NT2/D1 (cell line): ENCODE measurements around the gene S100A2.

Experiments
- DNase-seq: peaks from one replicate; pipeline ENCODE4 v3.0.0-alpha.2; 2011; ENCODE audit warnings: low read depth, low spot score
- H3K27me3 ChIP-seq: 2 replicates; pipeline ENCODE4 v1.6.0; 2011; ENCODE audit warnings: mild to moderate bottlenecking; ENCODE audit not compliant: insufficient read length, insufficient read depth
- H3K36me3 ChIP-seq: 2 replicates; pipeline ENCODE4 v1.6.1; 2011; ENCODE audit warnings: mild to moderate bottlenecking, low read length, mixed read lengths; ENCODE audit not compliant: insufficient read depth, insufficient read length
- H3K4me1 ChIP-seq: 2 replicates; pipeline ENCODE4 v1.5.1; 2011; ENCODE audit not compliant: insufficient read depth, insufficient read length
- H3K4me3 ChIP-seq: 2 replicates; pipeline ENCODE4 v1.5.1; 2011; ENCODE audit warnings: low read depth; ENCODE audit not compliant: insufficient read length
- H3K9ac ChIP-seq: 2 replicates; pipeline ENCODE4 v1.6.0; 2011; ENCODE audit warnings: low read depth; ENCODE audit not compliant: insufficient read length
- H3K9me3 ChIP-seq: 2 replicates; pipeline ENCODE4 v1.5.1; 2011; ENCODE audit warnings: mild to moderate bottlenecking, low read length; ENCODE audit not compliant: insufficient read depth
- SUZ12 ChIP-seq: IDR thresholded peaks from 2 replicates; pipeline ENCODE4 v1.6.1; 2011; ENCODE audit not compliant: insufficient read length, insufficient read depth; ENCODE audit errors: extremely low read depth
- YY1 ChIP-seq: IDR thresholded peaks from 2 replicates; pipeline ENCODE4 v1.6.1; 2011; ENCODE audit not compliant: insufficient read length, insufficient read depth
- ZNF274 ChIP-seq: IDR thresholded peaks from 2 replicates; pipeline ENCODE4 v1.6.1; 2011; ENCODE audit warnings: mild to moderate bottlenecking, low read depth, low read length

S100A2 gene

GRCh38 chr1:153611356-153611755 is 45.7 kb upstream of the S100A2 start:
- peaks cover 58% of the 10 kb centered on the region for H3K4me1 ChIP-seq
- H3K4me3 ChIP-seq: no peak overlapping the region
- TF ChIP-seq ZNF274: no peak
- TF ChIP-seq YY1: no peak
- TF ChIP-seq SUZ12: no peak
- no peak for DNase-seq
- no peak overlapping the region for H3K9ac ChIP-seq
- H3K36me3 ChIP-seq: peaks cover 18% of the 10 kb centered on the region
- H3K27me3 ChIP-seq: peaks cover 3% of the 10 kb centered on the region
- H3K9me3 ChIP-seq: no peaks in the 10 kb centered on the region

- TF ChIP-seq ZNF274: no peak
- TF ChIP-seq YY1: no peak
- TF ChIP-seq SUZ12: no peak
- DNase-seq: no peak
- Histone ChIP-seq H3K27me3 (peaks cover 3% of the 10 kb centered on the region), H3K9me3 (no peaks in the 10 kb centered on the region), H3K4me1 (peaks cover 55% of the 10 kb centered on the region), H3K36me3 (peaks cover 23% of the 10 kb centered on the region), H3K4me3 (no peak overlapping the region), H3K9ac (no peak overlapping the region)
Observed at GRCh38 chr1:153610811-153611301, 45.2 kb upstream of the S100A2 start.

- Histone ChIP-seq H3K9me3 (no peaks in the 10 kb centered on the region), H3K36me3 (peaks cover 26% of the 10 kb centered on the region), H3K4me1 (peaks cover 51% of the 10 kb centered on the region), H3K4me3 (no peak overlapping the region), H3K9ac (no peak overlapping the region), H3K27me3 (peaks cover 3% of the 10 kb centered on the region)
- DNase-seq: no peak
- no peak for TF ChIP-seq SUZ12
- no peak for TF ChIP-seq YY1
- no peak for TF ChIP-seq ZNF274
Observed at GRCh38 chr1:153610334-153610733, 44.7 kb upstream of the S100A2 start.

GRCh38 chr1:153609585-153609907 is 43.9 kb upstream of the S100A2 start:
- Histone ChIP-seq H3K4me3 (peak overlapping the region; percentile 19), H3K4me1 (peaks cover 47% of the 10 kb centered on the region), H3K27me3 (peaks cover 3% of the 10 kb centered on the region), H3K9ac (peak overlapping the region; percentile 13), H3K9me3 (no peaks in the 10 kb centered on the region), H3K36me3 (peaks cover 28% of the 10 kb centered on the region)
- DNase-seq: no peak
- no peak for TF ChIP-seq YY1
- TF ChIP-seq ZNF274: no peak
- no peak for TF ChIP-seq SUZ12

GRCh38 chr1:153608742-153609584 is 43.3 kb upstream of the S100A2 start:
- Histone ChIP-seq H3K4me1 (peaks cover 47% of the 10 kb centered on the region), H3K36me3 (peaks cover 28% of the 10 kb centered on the region), H3K9ac (peak overlapping the region; percentile 65), H3K4me3 (peak overlapping the region; percentile 19), H3K27me3 (peaks cover 3% of the 10 kb centered on the region), H3K9me3 (no peaks in the 10 kb centered on the region)
- no peak for DNase-seq
- TF ChIP-seq SUZ12: no peak
- no peak for TF ChIP-seq YY1
- no peak for TF ChIP-seq ZNF274

GRCh38 chr1:153608089-153608682 is 42.5 kb upstream of the S100A2 start:
- no peak for DNase-seq

GRCh38 chr1:153607381-153607780 is 41.7 kb upstream of the S100A2 start:
- peak overlapping the region; percentile 7 for H3K9ac ChIP-seq
- DNase-seq: no peak
- no peak for TF ChIP-seq YY1
- TF ChIP-seq ZNF274: no peak
- no peak for TF ChIP-seq SUZ12
- peaks cover 28% of the 10 kb centered on the region for H3K36me3 ChIP-seq
- H3K27me3 ChIP-seq: peaks cover 3% of the 10 kb centered on the region
- no peaks in the 10 kb centered on the region for H3K9me3 ChIP-seq
- peaks cover 43% of the 10 kb centered on the region for H3K4me1 ChIP-seq
- H3K4me3 ChIP-seq: no peak overlapping the region

More at GRCh38 chr1:153608089-153608682, 42.5 kb upstream of the S100A2 start:
- Histone ChIP-seq H3K4me3 (peak overlapping the region; percentile 19), H3K36me3 (peaks cover 28% of the 10 kb centered on the region), H3K4me1 (peaks cover 45% of the 10 kb centered on the region), H3K9ac (peak overlapping the region; percentile 65), H3K9me3 (no peaks in the 10 kb centered on the region), H3K27me3 (peaks cover 3% of the 10 kb centered on the region)
- TF ChIP-seq YY1 (no peak), ZNF274 (no peak), SUZ12 (no peak)
